ENCODE measurements around the gene FOXP1.

DNA sequence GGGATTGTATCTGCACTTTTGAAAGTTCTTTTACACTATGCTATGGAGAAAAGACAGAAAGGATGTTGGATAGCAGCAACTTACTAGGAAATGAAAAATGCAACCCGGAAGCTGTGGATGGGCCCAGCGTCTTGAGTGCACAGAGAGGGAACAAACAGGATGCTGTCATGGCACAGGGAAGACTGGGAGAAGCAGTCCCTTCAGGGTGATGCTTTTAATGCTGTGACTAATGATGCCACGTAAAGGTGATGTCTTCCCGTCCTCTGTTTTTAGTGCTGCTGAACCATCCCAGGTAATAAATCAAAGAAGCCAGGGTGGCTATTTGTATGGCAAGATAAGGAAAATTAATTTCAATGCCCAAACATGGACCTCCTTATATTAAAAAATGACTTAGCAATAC is 437.6 kb downstream of the FOXP1 start:
- TF ChIP-seq, protein P1, sequence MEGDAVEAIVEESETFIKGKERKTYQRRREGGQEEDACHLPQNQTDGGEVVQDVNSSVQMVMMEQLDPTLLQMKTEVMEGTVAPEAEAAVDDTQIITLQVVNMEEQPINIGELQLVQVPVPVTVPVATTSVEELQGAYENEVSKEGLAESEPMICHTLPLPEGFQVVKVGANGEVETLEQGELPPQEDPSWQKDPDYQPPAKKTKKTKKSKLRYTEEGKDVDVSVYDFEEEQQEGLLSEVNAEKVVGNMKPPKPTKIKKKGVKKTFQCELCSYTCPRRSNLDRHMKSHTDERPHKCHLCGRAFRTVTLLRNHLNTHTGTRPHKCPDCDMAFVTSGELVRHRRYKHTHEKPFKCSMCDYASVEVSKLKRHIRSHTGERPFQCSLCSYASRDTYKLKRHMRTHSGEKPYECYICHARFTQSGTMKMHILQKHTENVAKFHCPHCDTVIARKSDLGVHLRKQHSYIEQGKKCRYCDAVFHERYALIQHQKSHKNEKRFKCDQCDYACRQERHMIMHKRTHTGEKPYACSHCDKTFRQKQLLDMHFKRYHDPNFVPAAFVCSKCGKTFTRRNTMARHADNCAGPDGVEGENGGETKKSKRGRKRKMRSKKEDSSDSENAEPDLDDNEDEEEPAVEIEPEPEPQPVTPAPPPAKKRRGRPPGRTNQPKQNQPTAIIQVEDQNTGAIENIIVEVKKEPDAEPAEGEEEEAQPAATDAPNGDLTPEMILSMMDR (IDR thresholded peaks at IDR 0.05; ENCODE audit: low read depth, low read length): no peak
- no peak for TF ChIP-seq EZH2phosphoT487 (IDR thresholded peaks at IDR 0.05; ENCODE audit: low read depth)

All from OCI-LY3 (cell line).